Activated effector memory CD4-positive, alpha-beta T cell treated with anti-CD3 and anti-CD28 coated beads, Interleukin-2, amount 50 U/mL, for 16 hours (primary cell): Measurements from ENCODE around the gene MYH11.

Experiments
- DNase-seq: peaks from one replicate; pipeline ENCODE4 v3.0.0-alpha.2; 2020

The MYH11 gene

DNA sequence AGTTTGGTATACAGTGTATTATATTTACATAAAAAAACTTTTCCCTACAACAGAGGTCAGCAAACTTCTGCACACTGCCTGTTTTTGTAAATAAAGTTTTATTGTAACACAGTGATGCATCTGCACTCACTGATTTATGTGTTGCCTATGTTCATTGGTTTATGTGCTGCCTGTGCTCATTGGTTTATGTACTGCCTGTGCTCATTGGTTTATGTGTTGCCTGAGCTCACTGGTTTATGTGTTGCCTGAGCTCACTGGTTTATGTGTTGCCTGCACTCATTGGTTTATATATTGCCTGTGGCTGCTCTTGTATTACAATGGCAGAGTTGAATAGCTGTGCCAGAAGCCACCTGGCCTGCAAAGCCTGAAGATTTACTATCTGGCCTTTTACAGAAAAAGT is 81.6 kb downstream of the MYH11 start:
- no peak for DNase-seq

GRCh38 chr16:15773968-15774367 is 82.9 kb downstream of the MYH11 start:
- DNase-seq: no peak

DNA sequence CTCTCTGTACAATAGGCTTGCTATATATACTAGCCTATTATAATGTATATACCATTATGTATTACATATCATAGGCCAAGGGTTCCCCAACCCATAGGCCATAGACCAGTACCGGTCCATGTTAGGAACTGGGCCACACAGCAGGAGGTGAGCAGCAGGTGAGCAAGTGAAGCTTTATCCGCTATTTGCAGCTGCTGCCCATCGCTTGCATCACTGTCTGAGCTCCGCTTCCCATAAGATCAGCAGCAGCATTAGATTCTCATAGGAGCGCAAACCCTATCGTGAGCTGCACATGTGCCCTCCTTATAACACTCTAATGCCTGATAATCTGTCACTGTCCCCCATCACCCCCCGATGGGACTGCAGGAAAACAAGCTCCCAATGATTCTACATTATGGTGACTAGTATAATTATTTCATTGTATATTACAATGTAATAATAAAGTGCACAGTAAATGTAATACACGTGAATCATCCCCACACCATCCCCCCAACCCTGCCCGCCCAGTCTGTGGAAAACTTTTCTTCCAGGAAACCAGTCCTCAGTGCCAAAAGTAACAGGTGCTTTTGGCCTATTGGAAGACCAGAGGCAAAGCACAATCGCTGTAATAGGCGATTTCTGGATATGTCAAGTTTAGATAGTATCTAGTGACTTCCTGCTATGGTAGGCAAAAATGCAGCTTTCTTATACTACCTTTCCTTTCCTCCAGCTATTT is 84.1 kb downstream of the MYH11 start:
- DNase-seq: no peak

DNA sequence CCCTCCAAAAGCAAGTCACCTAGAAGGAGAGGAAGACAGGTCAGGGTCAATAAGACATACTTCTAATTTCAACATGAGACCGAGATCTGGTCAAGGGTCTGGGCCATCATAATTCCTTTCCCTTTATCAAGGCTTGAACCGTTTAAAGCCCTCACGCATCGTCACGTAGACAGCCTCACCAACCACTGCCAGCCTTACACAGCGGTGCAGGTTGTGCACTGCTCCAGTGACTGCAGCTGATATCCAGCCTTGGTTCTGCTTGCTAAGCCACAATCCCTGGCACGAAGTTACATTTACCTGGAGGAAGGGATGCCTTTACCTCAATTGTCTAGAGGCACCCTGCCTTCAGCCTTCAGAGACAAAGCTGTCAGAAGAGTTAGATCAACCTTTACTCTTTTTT is 85.1 kb downstream of the MYH11 start:
- DNase-seq: no peak

DNA sequence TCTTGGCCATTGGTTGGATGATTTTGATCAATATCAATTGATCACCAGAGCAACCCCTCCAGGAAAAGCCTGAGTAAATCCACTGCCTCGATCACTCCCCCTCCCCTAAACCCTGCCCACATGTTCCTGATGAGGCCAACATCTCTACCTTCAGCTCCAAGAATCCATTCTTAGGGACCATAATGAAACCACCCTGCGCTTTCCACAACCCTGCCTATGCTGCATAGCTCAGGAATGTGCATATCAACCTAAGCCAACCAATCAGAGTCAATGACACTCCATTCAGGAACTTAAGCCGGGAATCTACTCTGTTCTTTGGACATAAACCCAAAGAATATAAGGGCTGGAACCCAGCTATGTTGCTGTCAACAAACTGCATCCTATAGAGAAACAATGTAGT is 86.3 kb downstream of the MYH11 start:
- no peak for DNase-seq

DNA sequence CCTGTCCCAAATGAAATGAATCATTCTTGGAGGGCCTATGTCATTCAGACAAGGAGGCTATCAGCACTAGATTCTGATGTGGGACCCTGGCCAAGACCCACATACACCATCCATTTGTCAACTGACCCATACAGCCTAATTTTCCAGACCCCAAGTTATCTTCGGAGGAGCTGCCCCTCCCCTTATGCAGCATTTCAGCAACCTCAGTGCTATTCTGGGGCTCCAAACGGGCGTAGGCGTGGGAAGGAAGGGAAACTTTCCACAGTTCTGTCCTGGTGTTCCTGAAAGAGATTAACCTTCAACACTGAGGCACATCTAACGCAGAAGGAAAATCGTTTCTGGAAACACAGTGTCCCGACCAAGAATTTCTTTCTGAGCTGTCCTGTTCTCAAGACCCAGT is 86.7 kb downstream of the MYH11 start:
- no peak for DNase-seq

GRCh38 chr16:15769239-15769638 is 87.6 kb downstream of the MYH11 start:
- no peak for DNase-seq

DNA sequence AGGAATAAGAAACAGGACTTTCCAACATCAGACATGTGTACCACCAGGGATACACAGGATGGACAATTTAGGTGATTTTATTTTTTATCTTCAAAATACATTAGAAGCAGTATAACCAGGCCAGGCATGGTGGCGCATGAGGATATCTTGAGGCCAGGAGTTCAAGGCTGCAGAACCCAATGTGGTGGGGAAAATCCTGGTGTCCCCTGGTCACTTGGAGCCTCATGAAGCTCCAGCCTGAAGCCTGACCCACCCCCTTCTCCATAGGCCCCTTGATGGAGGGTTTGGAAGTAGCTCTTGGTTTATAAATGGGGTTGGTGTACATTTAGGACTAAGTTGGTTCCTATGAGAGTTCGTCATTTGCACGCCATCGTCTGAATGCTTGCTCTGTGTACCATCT is 88.6 kb downstream of the MYH11 start:
- DNase-seq: no peak

GRCh38 chr16:15766918-15767317 is 89.9 kb downstream of the MYH11 start:
- no peak for DNase-seq

DNA sequence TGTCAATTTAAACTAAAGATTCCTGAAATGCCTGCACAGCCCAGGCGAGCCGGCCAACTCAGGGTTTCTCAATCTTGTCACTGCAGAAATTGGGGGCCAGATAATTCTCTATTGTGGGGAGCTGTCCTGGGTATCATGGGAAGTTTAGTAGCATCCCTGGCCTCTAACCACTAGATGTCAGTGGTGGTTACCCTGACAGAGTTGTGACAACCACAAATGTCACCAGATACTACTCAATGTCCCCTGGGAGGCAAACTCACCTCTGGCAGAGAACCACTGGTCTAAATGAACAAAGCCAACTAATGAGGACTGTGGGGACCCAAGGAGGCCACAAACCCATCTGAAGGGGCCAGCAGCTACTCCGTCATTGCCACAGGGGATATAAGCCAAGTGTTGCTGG is 90.9 kb downstream of the MYH11 start:
- no peak for DNase-seq

- no peak for DNase-seq
These were observed 91.7 kb downstream of the MYH11 start for GRCh38 chr16:15765116-15765515.

DNA sequence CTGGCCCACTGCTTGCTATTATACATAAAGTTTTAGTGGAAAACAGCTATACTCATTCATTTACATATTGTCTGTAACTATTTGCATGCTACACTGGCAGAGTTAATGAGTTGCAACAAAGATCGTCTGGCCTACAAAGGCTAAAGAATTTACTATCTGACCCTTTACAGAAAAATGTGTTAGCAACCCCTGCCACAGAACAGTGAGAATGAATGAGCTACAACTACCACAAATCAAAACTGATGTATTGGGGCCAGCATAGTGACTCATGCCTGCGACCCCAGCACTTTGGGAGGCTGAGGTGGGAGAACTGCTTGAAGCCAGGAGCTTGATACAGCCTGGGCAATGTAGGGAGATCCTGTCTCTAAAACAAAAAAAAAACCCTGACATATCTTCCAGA is 92.7 kb downstream of the MYH11 start:
- DNase-seq: no peak

- no peak for DNase-seq
These were observed 96.7 kb downstream of the MYH11 start for GRCh38 chr16:15760129-15760528.

- no peak for DNase-seq
These were observed 97.8 kb downstream of the MYH11 start for GRCh38 chr16:15759070-15759469.

DNA sequence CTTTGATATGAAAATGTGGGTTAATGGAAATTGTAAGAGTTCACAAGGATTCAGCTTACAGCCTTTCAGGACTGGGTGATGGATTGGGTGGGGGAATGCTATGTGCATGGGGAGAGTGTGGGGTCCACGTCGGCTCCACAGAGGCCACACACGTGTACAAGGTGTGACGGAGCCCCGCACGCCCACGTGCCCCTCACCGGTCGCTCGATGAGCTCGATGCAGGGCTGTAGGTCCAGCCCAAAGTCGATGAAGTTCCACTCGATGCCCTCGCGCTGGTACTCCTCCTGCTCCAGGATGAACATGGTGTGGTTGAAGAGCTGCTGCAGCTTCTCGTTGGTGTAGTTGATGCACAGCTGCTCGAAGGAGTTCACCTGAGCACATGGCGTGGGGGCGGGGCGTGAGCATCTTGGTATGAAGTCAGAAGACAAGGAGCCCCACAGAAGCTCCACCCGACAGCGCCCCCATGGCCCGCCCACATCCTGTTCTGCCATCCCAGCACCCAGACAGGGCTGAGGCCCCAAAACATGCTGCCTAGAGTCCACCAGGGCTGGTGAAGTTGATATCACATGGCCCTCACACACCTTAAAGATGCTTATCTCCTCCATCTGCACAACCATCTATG is 99.1 kb downstream of the MYH11 start:
- no peak for DNase-seq

DNA sequence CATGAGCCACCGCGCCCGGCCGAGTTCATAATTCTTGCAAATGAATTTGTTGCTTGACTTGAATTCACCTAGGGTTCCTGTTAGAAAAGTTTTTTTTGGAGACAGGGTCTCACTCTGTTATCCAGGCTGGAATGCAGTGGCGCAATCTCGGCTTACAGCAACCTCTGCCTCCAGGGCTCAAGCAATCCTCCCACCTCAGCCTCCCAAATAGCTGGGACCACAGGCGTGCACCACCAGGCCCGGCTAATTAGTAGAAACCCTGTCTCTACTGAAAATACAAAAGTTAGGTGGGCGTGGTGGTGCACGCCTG is 99.8 kb downstream of the MYH11 start:
- no peak for DNase-seq

- no peak for DNase-seq
These were observed 101.8 kb downstream of the MYH11 start for GRCh38 chr16:15754821-15755534.

DNA sequence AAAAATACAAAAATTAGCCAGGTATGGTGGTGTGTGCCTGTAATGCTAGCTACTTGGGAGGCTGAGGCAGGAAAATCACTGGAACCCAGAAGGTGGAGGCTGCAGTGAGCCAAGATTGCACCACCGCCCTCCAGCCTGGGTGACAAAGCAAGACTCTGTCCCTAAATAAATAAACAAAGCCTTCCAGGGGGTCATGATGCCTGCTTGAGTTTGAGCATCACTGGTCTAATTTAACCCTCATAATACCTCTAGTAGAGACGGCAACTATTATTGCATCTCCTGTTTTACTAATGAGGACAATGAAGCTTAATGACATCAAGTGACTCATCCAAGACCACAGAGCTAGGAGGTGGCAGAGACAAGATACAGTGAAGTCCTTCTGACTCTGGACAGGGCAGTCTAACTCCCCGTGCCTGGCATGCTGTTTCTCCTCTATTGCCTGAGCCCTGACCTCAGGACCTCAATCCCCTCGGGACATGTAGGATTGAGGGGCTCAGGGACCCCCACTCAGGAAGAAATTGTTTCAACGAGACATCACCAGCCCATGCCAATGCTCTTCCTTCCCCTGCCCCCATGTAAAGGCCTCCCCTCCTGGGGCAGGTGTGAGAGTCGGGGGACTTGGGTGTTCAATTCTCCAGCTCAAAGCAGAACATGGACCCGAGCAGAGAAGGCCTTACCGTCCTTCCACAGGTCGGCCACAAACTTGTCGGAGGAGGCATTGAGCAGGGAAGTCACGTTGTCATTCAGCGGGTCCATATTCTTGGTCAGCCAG is 103.9 kb downstream of the MYH11 start:
- DNase-seq: no peak

DNA sequence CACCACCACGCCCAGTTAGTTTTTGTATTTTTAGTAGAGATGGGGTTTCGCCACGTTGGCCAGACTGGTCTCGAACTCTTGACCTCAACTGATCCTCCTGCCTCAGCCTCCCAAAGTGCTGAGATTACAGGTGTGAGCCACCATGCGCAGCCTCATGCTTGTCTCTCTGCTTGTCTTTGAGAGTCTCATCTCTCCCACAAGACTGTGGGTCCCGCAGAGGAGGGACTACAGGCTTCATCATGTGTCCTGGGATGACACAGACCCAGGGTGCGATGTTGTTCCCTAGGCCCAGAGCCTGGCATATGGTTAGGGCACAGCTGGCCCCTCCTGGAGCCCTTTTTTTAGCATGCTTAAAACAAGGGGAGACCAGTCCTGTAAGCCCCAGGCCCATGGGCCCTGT is 104.9 kb downstream of the MYH11 start:
- no peak for DNase-seq

GRCh38 chr16:15749985-15750384 is 106.8 kb downstream of the MYH11 start:
- no peak for DNase-seq

DNA sequence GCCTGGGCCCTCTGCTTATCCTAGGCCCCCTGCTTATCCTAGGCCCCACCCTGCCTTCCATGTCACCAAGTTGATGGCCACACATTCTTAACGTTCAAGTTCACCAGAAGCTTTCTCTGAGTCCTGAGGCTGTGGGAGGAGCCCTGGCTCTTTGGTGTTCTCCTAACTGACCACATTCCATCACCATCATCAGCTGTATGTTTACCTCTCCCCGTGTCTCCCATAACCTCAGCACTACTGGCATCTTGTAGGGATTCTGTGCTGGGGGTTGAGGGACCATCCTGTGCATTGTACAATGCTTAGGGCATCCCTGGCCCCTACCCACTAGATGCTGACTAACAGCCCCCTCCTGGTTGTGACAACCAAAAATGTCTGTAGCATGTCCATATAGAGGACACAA is 107.5 kb downstream of the MYH11 start:
- DNase-seq: no peak

DNA sequence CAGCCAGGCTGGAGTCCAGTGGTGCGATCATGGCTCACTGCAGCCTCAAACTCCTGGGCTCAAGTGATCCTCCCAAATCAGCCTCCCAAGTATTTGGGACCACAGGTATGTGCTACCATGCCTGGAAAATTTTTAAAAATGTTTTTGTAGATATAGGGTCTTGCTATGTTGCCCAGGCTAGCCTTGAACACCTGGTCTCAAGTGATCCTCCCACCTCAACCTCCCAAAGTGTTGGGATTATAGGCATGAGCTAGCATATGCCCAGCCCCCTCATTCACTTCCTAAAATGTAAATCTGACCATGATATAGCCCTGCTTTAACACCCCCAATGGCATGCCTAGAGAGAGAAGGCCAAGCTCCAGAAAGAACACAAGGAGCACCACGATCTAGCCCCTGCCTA is 108.2 kb downstream of the MYH11 start:
- no peak for DNase-seq

DNA sequence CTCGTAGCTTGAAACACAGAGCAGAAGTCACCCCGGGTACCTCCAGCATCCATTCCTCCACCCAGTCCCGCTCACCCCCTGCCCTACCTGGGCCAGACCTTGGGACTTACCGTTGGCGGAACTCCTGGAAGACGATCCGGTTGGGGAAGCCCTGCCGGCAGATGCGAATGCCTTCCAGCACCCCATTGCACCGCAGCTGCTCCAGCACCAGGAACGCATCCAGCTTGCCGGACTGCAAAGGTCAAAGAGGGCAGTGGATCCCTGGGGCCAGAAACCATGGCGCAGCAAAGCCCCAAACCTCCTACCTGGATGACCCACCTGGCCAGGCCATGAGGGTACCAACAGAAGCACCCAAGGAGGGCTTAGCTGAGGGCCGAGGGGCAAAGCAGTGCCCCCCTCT is 108.9 kb downstream of the MYH11 start:
- no peak for DNase-seq

DNA sequence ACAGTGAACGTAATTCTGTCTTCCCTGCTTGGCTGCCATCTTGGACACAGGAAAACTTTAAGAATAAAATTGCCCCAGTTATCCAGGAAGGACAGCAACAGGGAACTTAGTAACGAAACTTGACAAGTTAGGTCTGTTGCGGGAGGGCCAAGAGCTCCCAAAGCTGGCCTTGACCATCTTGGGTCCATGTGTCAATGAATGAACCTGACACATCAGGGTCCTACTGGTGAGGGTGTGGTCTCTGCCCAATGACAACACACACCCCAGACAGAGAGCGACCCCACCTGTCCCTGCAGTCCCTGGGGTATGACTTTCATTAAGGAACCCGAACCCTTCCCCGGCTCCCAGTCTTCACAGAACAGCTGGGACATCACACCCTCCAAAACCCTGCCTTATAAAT is 110.5 kb downstream of the MYH11 start:
- DNase-seq: no peak
